C4-2B (cell line): ENCODE measurements around the gene CYP4F11.
"Not testable (repeated sequence)": the region's sequence is repeated elsewhere in the genome, so short reads cannot be mapped to it uniquely, and the experiment has no call there.

Experiments used
- CTCF ChIP-seq: fragments of 450-650 bp; conservative IDR thresholded peaks from 2 replicates; pipeline ENCODE4 v1.5.1; 2017; ENCODE audit warnings: mild to moderate bottlenecking
- ZFX ChIP-seq: fragments of 450-650 bp; IDR thresholded peaks from 2 replicates; pipeline ENCODE4 v1.6.1; 2017

GRCh38 chr19:15899561-15899960 is 34.8 kb downstream of the CYP4F11 start:
- not testable (repeated sequence) for TF ChIP-seq CTCF, ZFX
